Omental fat pad (tissue), 4 donors: ENCODE results near the gene SLC5A6. TPM values are rescaled to one million over a fixed set of nuclear protein-coding genes. Genes with fewer than 3 reads are reported as not detected.

Experiments
- ATAC-seq: fragments of 150-250 bp; one replicate; pipeline ENCODE4 v1.9.1; 2016; ENCODE audit warnings: mild to moderate bottlenecking, moderate library complexity; ENCODE audit not compliant: low FRiP score
- DNase-seq: peaks from one replicate; pipeline ENCODE4 v3.0.0-alpha.2; 2019; ENCODE audit warnings: low spot score
- CTCF ChIP-seq, 3 donors: fragments of 450-650 bp; IDR thresholded peaks; one replicate each; pipeline ENCODE4 v1.5.1; 2016 to 2017; ENCODE audit warnings: antibody characterized with exemption in 3 of 3, mild to moderate bottlenecking in 3 of 3, moderate library complexity in 2 of 3
- total RNA-seq, 4 donors: library from RNA; depleted of rRNA; stranded (reverse); fragments of >200 nt; gene quantifications; one replicate each; pipeline ENCODE4 v1.1.0, GENCODE V29; 2016

SLC5A6 gene
- total RNA-seq, 4 donors from 2014 or later: 37.4 to 106 (median 83.6) TPM

- no peak for TF ChIP-seq CTCF (IDR thresholded peaks at IDR 0.05)
- DNase-seq (no peak), ATAC-seq (no peak)
Observed at GRCh38 chr2:27223416-27223815, 11.3 kb upstream of the SLC5A6 start.

GRCh38 chr2:27222407-27222806, 10.3 kb upstream of the SLC5A6 start:
- DNase-seq (no peak), ATAC-seq (no peak)
- TF ChIP-seq CTCF (IDR thresholded peaks at IDR 0.05): no peak

- DNase-seq (no peak), ATAC-seq (no peak)
- no peak for TF ChIP-seq CTCF (IDR thresholded peaks at IDR 0.05)
Observed at GRCh38 chr2:27221166-27221565, 9.1 kb upstream of the SLC5A6 start.

GRCh38 chr2:27220091-27220490, 8.0 kb upstream of the SLC5A6 start:
- ATAC-seq: no peak
- no peak for TF ChIP-seq CTCF (IDR thresholded peaks at IDR 0.05)
- no peak for DNase-seq

GRCh38 chr2:27219091-27219490, 7.0 kb upstream of the SLC5A6 start:
- TF ChIP-seq CTCF (IDR thresholded peaks at IDR 0.05): no peak
- ATAC-seq (no peak), DNase-seq (no peak)

GRCh38 chr2:27218614-27219013, 6.5 kb upstream of the SLC5A6 start:
- no peak for ATAC-seq
- TF ChIP-seq CTCF (IDR thresholded peaks at IDR 0.05): no peak
- DNase-seq: no peak

- ATAC-seq (peak; percentile 96), DNase-seq (peak; percentile 71)
- TF ChIP-seq CTCF (IDR thresholded peaks at IDR 0.05): no peak
Observed at GRCh38 chr2:27217173-27218121, 5.4 kb upstream of the SLC5A6 start, which contains the start of gene CAD. CAD (plus strand) TSS chr2:27217369; CDS start chr2:27217552, 183 bp downstream.
